Activated gamma-delta T cell treated with anti-CD3 and anti-CD28 coated beads, Interleukin-2, amount 50 U/mL, for 16 hours (primary cell): ENCODE measurements around the gene C11orf21.

Experiments used
- DNase-seq: peaks from one replicate; pipeline ENCODE4 v3.0.0-alpha.2; 2020; ENCODE audit warnings: low read depth

C11orf21 gene

GRCh38 chr11:2260491-2261364 lies 41.0 kb downstream of the C11orf21 start:
- DNase-seq, result no peak

- DNase-seq, result no peak
Measured at GRCh38 chr11:2259897-2260451, 41.7 kb downstream of the C11orf21 start.

GRCh38 chr11:2259466-2259830 lies 42.3 kb downstream of the C11orf21 start:
- DNase-seq, result no peak

GRCh38 chr11:2258501-2259465 lies 42.9 kb downstream of the C11orf21 start:
- DNase-seq, result no peak

- DNase-seq, result no peak
Measured at GRCh38 chr11:2256951-2257700, 44.6 kb downstream of the C11orf21 start.

GRCh38 chr11:2256293-2256913 lies 45.3 kb downstream of the C11orf21 start:
- no peak for DNase-seq

- DNase-seq, result no peak
Measured at GRCh38 chr11:2252018-2252417, 49.7 kb downstream of the C11orf21 start.

- no peak for DNase-seq
Measured at GRCh38 chr11:2251138-2251537, 50.6 kb downstream of the C11orf21 start.

- no peak for DNase-seq
Measured at GRCh38 chr11:2250485-2250884, 51.2 kb downstream of the C11orf21 start.

GRCh38 chr11:2250041-2250440 lies 51.7 kb downstream of the C11orf21 start:
- no peak for DNase-seq

- DNase-seq, result no peak
Measured at GRCh38 chr11:2249189-2249916, 52.4 kb downstream of the C11orf21 start.

GRCh38 chr11:2248762-2249161 lies 53.0 kb downstream of the C11orf21 start:
- no peak for DNase-seq

GRCh38 chr11:2248242-2248641 lies 53.5 kb downstream of the C11orf21 start:
- no peak for DNase-seq

GRCh38 chr11:2247496-2247895 lies 54.2 kb downstream of the C11orf21 start:
- DNase-seq, result no peak
